Keratinocyte (primary cell): ENCODE data around the gene CAP2.

Experiments used
- CTCF ChIP-seq, 3 experiments: IDR thresholded peaks in 1 of 3; conservative IDR thresholded peaks in 1 of 3; optimal IDR thresholded peaks in 1 of 3; 2 replicates in 2 of 3; 3 replicates in 1 of 3; pipeline versions ENCODE3 to v1.5.1; 2011; ENCODE audit warnings: low read length in 3 of 3, mild to moderate bottlenecking in 3 of 3, moderate library complexity in 2 of 3, control low read depth in 1 of 3, inconsistent platforms in 1 of 3; ENCODE audit not compliant: insufficient read depth in 2 of 3; ENCODE audit errors: extremely low read depth in 1 of 3
- EZH2 ChIP-seq: IDR thresholded peaks from one replicate; pipeline ENCODE4 v1.6.1; 2012; ENCODE audit warnings: inconsistent platforms, mild to moderate bottlenecking, low read length, moderate library complexity

GRCh38 chr6:17367868-17368267, 25.5 kb upstream of the CAP2 start:
- TF ChIP-seq CTCF (optimal IDR thresholded peaks at IDR 0.05 in 1 of 3, IDR thresholded peaks at IDR 0.05 in 1 of 3, conservative IDR thresholded peaks at IDR 0.05 in 1 of 3; ENCODE audit: extremely low read depth in 1 of 3, insufficient read depth in 2 of 3, low read length in 3 of 3) (no peak), EZH2 (no peak)
